GM21526 (cell line): ENCODE measurements around the gene FOXL1.

ENCODE experiments used
- ATAC-seq: cut with Tn5 transposase; IDR thresholded peaks from one replicate; pipeline ENCODE4 v1.9.1; 2021; ENCODE audit warnings: moderate library complexity; ENCODE audit not compliant: unreplicated experiment, low FRiP score

FOXL1 gene

DNA sequence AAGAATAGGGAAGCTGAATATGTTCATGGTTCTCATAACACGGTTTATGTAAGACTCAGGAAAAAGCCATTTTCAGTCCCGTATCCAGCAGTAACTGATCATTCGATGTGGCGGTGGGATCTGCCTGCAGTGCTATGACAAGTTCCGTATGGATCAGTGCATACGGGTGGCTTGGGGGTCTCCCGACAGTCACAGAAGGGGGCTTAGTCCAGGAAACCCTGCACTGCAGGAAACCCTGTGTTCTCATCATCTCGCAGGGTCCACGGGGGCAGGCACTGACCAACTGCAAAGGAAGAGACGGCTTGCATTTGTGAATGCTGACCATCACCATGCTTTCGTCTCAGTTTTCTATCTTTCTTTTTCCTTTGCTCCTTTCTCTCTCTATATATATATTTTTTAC lies 31.1 kb upstream of the FOXL1 start:
- ATAC-seq = no peak

DNA sequence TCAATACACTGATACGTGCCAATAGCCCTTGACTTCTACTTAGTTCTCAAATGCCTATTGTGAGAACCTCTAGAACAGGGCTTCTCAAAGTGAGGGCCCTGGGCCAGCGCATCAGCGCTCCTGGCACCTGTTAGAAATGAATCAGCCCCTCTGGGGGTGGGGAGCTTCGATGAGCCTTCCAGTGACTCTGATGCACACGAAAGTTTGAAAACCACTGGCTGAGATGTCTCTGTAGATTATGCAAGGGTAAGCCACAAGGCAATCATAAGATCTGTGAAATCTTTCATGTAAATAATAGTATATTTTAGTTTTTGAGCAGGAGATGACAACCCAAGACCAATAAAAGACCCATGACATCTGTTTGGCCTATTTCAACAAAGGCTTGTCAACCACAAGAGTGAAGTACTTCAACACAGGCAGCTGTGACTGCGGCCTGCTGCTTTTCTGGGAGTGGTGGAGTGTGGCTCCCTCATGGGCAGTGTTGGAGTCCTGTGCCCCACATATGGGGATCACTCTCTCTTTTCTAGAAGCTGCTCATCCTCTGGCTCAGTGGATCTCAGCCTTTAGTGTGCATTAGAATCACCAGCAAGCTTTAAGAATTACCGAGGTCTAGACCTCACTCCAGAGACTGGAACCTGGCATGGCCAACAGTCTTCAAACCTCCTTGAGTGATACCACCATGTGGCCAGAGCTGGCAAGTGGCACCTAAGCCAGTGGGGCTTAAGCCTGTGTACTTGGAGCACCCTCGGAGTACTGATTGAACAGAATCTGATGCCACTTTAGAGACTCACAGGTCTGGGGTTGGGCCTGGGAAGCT lies 29.1 kb upstream of the FOXL1 start:
- ATAC-seq = no peak

DNA sequence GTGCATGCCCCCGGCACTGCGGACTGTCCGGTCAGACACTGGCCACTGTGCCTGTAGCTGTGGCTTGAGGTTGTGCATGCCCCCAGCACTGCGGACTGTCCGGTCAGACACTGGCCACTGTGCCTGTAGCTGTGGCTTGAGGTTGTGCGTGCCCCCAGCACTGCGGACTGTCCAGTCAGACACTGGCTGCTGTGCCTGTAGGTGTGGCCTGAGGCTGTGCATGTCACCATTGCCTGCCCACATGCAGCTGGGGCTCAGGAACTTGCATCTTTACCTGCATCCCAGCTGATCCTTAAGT lies 28.5 kb upstream of the FOXL1 start:
- no peak for ATAC-seq

DNA sequence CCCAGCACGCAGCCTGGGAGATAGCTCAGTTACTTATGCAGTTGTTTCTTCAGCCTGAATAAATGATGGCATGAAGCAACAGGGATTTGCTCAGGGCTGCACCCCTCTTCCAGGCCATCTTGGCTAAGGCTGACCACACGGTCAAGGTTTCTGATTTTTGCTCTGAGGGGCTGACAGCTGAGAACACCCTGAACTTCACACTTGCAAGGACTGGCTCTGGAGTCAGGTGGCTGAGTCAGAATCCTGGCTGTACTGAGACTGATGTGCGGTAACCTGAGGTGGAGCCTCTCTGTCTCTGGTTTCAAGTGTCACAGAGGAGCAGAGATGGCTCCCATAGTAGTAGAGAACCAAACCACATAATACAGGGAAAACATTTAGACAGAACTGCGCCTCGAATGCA lies 28.1 kb upstream of the FOXL1 start:
- no peak for ATAC-seq

DNA sequence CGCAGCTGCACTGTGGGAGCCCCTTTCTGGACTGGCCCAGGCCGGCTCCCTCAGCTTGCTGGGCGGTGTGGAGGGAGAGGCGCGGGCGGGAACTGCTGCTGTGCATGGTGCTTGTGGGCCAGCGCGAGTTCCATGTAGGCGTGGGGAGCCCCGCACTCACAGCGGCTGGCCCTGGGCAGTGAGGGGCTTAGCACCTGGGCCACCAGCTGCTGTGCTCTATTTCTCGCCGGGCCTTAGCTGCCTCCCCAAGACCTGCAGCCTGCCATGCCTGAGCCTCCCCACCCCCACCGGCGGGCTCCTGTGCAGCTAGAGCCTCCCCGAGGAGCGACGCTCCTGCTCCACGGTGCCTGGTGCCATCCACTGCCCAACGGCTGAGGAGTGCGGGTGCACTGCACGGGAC lies 25.0 kb upstream of the FOXL1 start:
- ATAC-seq = no peak

DNA sequence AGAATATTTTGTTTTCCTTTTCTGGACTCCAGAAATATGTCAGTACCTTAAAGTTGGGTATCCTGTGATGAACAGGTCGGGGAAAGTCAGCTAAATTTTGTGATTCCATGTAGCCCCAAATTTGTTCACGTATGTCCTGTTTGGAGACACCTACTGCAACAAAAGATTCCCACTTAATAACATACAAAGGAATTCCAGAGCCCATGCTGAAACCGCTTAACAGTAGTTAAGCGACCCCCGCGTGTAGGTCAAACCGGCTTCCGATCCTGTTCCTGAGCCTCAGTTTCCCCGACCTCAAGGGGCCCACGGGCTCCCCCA lies 23.8 kb upstream of the FOXL1 start:
- no peak for ATAC-seq

DNA sequence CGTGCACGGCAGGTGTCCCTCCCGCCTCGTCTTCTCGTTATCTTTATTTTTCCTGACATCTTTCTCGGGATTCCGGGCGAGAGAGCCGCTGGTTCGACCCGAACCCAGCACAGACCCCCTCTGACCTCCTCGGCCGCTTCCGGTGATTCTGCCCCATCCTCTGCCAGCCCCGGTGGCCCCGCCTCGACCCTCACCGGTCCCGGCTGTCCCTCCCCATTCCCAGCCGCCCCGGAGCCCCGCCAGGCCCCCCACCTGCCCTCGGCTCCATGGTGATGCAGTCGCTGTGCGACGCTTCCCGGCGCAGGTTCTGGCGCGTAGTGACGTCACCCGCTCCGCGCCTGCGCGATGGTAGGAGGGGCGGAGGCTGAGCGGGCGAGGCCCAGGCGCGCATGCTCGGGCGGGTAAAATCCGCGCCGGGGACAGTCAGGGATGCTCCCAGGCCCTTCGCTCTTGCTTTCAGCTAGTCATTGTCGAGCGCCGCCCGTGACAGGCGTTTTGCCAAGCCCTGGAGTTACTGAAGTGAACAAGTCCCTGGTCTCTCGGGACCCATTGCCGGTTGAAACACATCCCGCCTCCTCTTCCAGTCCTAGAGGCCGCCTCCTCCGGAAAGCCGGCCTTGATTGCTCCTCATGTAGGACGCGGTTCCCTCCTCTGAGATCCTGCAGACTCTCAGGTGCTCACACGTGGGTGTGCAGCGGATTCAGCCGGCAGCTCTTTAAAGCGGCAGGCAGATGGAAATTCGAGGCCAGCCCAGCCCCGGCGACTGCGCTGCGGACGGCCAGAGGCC lies 23.2 kb upstream of the FOXL1 start, which contains the start of gene MTHFSD:
Gene MTHFSD, minus strand, starts transcription at position 319 of the 787 bp plus-strand sequence. Its CDS starts 51 bp downstream, at position 268.
- ATAC-seq = peak; percentile 64

DNA sequence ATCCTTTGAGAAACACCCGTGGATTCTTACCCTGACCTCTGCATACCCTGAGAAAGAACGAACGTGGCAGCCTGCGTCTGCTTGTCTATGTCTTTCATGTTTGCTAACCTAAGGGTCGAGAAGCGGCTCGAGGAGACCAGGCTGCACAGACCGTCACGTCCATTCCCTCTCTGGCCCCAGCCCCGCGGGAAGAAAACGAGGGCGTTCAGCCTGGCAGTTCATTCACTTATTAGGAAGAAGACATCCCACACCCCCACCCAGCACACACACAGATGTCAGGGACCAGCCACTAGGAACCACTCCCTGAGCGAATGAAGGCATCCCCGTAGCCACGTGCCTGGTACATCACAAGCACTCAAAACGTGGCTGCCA lies 22.7 kb upstream of the FOXL1 start:
- no peak for ATAC-seq

DNA sequence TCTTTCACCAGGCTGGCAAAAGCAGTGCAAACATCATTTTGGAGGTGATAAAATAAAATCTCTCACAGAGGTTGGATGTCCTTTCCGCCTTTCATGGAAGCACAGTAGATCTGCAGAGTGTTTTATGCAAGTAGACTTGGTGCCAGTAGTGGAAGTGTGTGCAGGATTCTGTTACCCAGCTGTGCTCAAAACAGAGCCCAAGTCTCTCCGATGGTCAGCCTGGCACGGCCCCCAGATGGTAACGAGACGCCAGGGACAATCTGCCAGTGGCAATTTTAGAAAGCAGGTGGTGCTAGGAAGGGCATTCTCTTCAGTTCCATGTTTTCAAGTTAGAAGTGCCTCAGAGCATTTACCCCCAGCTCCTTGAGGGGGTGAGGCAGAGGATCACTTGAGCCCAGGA lies 21.8 kb upstream of the FOXL1 start:
- ATAC-seq = no peak

DNA sequence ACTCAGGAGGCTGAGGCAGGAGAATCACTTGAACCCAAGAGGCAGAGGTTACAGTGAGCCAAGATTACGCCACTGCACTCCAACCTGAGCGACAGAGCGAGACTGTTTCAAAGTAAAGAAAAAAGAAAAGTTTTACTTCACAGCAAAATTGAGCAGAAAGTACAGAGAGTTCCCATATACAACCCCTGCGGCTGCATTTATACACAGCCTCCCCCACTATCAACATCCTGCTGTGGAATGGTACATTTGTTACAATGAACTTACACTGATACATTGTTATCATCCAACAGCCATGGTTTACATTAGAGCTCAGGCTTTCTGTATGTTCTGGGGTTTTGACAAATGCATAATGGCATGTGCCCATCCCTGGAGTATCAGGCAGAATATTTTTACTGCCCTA lies 20.8 kb upstream of the FOXL1 start:
- ATAC-seq = no peak

DNA sequence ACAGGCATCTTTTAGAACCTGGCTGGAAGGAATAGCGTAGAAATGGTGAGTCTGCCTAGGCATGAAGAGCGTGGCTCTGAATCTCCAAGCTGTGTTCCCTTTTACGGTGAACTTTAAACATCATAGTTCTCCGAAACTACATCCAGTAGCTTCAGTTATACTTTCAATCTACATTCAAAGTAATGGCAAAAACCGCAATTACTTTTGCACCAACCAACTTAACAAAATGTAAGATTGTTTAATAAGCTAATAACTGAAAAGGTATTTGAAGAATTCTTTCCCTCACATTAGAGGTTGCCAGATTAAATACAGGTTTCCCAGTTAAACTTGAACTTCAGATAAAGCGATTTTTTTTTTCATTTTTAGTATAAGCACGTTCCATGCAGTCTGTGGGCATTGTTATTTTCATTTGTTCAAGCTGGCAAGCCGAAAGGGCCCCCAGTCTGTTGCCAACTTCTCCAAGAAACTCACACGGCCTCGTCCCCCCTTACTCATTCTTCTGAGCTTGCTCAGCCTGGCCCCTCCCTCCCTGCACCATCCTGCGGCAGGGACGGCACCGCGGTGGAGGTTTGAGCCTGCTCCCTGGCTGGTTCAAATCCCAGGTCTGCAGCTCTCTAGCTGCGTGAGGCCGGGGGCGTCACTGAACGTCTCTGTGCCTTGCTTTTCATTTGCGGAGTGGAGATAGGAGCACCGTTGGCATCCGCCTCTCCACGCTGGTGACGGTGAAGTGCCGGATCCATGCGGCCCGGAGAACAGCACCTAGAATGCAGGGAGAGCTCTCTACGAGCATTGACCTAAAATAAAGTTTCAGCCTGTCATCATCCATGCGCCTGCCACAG lies 19.8 kb upstream of the FOXL1 start:
- no peak for ATAC-seq

DNA sequence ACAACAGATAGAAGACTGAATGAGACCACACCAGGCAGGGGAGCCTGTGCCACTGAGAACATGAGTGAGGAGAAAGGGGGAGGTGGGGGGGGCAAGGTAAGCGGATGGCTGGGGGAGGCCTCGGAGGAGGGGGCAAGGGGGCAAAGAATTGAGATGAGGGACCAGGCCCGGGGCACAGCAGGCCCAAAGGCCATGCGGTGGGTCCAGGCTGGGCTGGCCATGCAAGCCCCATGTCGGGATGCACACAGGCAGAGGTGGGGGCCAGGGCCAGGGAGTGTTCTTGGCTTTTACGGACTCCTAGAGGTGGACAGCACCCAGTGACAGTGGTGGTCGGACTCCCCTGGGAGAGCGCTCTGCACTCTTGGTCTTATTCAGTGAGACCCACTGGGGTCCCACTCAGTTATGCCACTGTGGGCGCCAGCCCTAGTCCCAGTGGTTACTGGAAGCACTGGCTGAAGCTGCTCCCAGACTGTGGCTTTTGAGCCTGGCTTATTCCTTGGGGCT lies 18.5 kb upstream of the FOXL1 start:
- ATAC-seq = no peak

DNA sequence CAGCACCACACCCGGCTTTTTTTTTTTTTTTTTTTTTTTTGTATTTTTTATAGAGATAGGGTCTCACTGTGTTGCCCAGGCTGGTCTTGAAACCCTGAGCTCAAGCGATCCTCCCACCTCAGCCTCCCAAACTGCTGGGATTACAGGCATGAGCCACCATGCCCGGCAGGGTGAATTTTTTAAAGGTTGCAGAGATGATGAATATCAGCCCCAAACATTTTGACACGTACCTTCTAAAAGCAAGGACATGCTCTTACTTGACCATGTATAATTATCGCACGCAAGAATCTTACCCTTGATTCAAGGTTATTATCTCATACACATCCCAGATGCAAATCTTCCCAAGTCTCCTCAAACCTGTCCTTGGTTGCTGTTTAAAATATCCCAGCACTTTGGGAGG lies 16.0 kb upstream of the FOXL1 start:
- no peak for ATAC-seq

DNA sequence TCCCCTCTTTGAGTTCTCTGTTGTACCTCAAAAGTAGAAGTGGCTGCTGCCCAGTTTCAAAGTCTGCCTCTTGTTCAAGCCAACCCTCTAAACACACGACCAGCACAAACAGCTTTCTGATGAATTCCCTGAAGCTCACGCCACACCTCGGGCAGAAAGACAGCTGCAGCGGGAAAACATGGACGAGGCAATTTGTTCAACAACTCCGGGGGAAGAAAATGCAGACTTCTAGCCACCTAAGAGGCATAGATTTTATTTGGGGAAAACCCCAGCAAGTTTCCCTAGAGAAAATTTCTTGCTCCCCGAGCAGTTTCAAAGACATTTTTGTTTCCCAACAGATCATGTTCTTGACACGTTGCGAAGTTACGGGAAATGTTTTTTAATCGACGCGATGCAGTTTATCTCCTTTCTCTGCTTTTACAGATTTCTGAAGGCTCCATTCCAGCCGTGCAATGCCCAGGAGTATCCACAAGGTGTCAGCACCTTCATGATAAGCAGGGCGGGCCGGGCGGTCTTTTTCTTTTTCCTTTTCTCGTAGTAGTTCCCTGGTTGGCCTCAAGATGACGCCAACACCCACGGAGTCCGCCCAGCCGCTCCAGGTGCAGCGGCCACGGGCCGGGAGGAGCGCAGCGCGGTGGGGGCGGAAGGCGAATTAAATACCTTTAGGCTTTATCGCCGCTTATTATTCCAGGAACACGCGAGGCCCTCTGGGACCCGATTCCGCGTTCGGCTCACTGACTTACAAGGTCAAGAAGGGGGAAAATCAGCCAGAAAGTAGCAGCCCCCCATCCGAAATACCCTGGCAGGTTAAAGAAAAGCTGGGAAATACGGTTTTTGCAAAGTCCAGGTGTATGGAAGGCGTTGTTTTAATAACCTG lies 14.6 kb upstream of the FOXL1 start:
- no peak for ATAC-seq

DNA sequence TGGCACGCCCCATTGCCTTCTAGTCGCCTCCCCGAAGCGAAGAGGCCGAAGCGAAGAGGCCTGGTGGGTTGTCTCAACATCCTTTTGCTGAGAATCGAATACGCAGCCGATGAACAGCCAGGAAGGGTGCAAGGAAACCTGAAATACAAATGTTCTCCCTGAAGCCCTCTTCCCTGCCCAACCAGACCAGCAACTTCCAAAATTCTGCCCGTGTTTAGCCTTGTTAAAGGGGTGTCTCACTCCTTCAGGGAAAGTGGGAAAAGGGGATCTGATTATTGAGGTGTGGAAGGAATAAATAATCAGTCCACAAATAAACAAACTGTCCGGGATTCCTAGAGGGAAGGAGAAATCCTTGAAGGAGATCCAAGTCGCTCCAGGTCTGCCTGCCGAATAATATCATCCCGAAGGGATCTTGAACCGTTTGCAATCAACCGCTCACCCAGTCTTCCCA lies 13.1 kb upstream of the FOXL1 start:
- ATAC-seq = no peak

DNA sequence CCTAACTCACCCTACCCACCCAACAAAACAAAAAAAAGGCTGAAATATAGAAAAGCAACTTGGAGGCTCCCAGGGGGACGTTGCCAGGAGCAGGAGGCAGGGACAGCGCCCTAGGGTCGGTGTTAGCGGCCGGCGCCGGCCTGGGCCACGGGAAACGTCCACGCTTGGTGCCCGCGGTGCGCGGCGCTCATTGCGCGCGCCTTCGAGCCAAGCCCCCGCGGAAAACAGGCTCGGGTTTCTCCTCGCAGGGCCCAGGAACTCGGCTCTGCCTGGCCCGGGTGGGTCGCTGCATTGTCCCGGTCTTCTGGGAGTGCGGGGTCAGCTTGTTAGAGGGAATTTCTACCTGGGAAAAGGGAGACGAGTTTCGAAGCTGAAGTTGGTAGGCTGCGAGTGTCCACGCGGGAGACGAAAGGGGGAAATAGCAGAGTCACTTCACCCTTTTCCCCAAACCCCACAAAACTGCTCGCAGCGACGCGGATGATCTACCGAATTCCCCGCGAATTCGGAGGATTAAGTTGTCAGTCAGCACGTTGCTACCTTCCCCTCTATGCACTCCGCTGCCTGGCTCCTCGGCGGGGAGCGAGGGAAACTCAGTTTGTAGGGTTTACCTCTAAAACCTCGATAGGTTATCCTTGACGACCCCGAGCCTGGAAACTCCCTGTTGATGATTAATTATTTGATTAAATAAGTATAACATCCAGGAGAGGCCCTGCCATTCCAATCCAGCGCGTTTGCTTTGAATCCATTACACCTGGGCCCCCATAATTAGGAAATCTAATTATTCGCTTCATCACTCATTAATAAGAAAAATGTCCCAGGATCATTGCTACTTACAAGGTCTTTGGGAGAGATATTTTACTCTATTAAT lies 12.5 kb upstream of the FOXL1 start:
- ATAC-seq = no peak

DNA sequence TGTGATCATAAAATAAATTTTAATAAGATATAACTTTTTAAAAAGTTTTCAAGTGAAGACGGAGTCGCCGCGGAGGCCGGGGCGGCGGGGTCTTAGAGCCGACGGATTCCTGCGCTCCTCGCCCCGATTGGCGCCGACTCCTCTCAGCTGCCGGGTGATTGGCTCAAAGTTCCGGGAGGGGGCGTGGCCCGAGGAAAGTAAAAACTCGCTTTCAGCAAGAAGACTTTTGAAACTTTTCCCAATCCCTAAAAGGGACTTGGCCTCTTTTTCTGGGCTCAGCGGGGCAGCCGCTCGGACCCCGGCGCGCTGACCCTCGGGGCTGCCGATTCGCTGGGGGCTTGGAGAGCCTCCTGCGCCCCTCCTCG lies 11.8 kb upstream of the FOXL1 start, which contains the start of gene FOXC2:
Gene FOXC2, plus strand, starts transcription at position 229 of the 365 bp plus-strand sequence. CDS start 507 bp downstream, outside the sequence.
- no peak for ATAC-seq

DNA sequence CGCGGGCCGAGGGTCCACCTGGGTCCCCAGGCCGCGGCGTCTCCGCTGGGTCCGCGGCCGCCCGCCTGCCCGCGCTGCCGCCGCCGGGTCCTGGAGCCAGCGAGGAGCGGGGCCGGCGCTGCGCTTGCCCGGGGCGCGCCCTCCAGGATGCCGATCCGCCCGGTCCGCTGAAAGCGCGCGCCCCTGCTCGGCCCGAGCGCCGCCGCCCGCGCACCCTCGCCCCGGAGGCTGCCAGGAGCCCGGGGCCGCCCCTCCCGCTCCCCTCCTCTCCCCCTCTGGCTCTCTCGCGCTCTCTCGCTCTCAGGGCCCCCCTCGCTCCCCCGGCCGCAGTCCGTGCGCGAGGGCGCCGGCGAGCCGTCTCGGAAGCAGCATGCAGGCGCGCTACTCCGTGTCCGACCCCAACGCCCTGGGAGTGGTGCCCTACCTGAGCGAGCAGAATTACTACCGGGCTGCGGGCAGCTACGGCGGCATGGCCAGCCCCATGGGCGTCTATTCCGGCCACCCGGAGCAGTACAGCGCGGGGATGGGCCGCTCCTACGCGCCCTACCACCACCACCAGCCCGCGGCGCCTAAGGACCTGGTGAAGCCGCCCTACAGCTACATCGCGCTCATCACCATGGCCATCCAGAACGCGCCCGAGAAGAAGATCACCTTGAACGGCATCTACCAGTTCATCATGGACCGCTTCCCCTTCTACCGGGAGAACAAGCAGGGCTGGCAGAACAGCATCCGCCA lies 11.2 kb upstream of the FOXL1 start:
- ATAC-seq = no peak
